ENCODE results near the gene RPTOR.

DNA sequence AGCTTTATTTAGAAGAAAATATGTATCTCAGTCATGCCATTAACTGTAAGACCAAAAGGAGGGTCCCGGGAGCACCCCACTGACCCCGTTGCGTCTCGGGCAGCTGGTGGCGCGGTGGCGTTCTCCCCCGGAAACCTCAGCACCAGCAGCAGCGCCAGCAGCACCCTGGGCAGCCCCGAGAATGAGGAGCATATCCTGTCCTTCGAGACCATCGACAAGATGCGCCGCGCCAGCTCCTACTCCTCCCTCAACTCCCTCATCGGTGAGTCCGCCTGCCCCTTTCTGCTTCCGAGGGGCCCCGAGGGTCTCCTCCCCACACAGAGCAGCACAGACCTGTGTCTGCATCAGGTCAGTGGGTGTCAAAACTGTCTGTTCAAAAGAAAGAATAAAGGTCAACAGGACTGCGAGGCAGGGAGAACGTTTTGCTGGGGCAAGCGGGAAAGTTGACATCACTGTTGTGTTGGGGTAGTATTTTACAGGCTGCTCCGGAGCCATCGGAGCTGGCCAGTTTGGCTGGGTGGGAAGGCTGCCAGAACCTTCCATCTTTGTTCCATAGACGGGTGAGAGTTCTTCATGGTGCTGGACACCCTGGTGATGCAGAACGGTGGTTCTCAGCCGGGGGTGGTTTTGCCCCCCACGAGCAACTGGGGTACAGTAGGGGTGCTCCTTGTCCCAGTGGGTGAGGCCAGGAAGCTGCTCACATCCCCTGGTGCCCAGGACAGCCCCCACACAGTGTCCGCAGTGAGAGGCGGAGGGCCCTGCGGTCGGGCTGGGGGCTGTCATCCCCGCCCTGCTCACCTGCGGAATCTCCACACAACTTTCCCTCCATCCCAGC, 349.2 kb downstream of the RPTOR start:
- TF ChIP-seq, protein P1, sequence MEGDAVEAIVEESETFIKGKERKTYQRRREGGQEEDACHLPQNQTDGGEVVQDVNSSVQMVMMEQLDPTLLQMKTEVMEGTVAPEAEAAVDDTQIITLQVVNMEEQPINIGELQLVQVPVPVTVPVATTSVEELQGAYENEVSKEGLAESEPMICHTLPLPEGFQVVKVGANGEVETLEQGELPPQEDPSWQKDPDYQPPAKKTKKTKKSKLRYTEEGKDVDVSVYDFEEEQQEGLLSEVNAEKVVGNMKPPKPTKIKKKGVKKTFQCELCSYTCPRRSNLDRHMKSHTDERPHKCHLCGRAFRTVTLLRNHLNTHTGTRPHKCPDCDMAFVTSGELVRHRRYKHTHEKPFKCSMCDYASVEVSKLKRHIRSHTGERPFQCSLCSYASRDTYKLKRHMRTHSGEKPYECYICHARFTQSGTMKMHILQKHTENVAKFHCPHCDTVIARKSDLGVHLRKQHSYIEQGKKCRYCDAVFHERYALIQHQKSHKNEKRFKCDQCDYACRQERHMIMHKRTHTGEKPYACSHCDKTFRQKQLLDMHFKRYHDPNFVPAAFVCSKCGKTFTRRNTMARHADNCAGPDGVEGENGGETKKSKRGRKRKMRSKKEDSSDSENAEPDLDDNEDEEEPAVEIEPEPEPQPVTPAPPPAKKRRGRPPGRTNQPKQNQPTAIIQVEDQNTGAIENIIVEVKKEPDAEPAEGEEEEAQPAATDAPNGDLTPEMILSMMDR (IDR thresholded peaks at IDR 0.05), result no peak
- TF ChIP-seq POLR2A (IDR thresholded peaks at IDR 0.05), result no peak
